HG03354 (cell line): ENCODE results near the gene GTF2I.
"Not testable (repeated sequence)": the region's sequence is repeated elsewhere in the genome, so short reads cannot be mapped to it uniquely, and the experiment has no call there.

Experiments
- ATAC-seq: cut with Tn5 transposase; IDR thresholded peaks from one replicate; pipeline ENCODE4 v1.9.1; 2021; ENCODE audit warnings: mild to moderate bottlenecking; ENCODE audit not compliant: unreplicated experiment, poor library complexity, severe bottlenecking

The GTF2I gene

GRCh38 chr7:74708569-74709275, 51.2 kb downstream of the GTF2I start:
- ATAC-seq = no peak

- no peak for ATAC-seq
Measured at GRCh38 chr7:74709880-74710671, 52.6 kb downstream of the GTF2I start.

GRCh38 chr7:74713567-74713966, 56.0 kb downstream of the GTF2I start:
- ATAC-seq = no peak

- ATAC-seq = no peak
Measured at GRCh38 chr7:74717889-74718288, 60.4 kb downstream of the GTF2I start.

GRCh38 chr7:74718336-74718735, 60.8 kb downstream of the GTF2I start:
- no peak for ATAC-seq

GRCh38 chr7:74722153-74722552, 64.6 kb downstream of the GTF2I start:
- ATAC-seq = no peak

DNA sequence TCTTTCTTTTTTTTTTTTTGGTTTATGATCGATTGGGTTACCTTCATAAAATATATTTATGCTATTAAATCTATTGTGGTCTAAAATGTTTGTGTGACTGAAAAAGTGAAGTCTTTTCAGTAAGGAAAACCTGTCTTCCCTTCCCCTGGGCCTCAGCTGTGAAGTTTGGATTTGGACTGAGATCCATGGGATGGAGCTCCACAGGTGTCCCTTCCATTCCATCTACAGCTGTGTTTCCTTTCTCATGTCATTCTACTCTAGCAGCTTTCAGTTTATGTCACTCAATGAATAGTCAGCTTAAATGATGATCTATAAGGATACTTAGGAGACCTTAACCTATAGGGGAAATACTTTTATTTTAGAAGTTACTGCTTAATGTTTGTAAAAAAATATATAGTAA, 68.3 kb downstream of the GTF2I start:
- no peak for ATAC-seq

DNA sequence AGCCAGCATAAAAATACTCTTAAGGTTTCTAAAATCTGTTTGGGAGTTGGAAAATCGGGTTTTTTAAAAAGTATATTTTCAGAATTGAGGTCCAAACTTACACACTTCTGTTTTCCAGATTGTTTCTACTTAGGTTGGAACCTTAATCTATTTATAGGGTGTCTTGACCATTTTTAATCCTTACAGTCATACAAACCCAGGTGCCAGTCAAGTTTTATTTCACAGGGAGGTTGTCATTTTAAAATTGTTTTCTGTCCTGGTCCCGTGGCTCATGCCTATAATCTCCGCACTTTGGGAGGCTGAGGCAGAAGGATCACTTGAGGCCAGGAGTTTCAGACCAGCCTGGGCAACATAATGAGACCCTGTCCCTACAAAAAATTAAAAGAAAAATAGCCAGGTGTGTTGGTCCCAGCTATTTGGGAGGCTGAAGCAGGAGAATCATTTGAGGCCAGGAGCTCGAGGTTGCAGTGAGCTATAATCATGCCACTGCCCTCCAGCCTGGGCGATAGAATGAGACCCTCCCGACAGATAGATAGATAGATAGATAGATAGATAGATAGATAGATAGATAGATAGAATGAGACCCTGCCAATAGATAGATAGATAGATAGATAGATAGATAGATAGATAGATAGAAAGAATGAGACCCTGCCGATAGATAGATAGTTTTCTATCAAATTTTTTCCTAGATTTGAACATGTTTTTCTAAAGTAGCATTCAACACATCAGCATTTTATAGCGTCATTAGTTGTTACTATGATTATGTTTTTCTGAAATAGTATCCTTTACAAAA, 69.0 kb downstream of the GTF2I start:
- no peak for ATAC-seq

DNA sequence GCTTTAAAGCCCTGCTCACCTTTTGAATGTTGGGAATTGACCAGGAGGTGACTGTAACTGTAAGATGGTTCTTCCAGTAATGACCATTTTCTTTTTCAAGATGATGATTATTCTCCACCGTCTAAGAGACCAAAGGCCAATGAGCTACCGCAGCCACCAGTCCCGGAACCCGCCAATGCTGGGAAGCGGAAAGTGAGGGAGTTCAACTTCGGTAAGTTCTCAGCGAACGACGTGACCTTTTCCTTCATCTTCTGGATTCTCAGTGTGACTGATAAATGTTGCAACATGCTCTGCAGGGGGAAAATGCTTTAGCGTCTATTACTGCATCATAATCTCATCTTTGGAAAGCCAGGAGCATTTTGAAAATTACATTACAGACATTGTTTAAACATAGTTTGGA, 71.2 kb downstream of the GTF2I start:
- ATAC-seq = not testable (repeated sequence)

DNA sequence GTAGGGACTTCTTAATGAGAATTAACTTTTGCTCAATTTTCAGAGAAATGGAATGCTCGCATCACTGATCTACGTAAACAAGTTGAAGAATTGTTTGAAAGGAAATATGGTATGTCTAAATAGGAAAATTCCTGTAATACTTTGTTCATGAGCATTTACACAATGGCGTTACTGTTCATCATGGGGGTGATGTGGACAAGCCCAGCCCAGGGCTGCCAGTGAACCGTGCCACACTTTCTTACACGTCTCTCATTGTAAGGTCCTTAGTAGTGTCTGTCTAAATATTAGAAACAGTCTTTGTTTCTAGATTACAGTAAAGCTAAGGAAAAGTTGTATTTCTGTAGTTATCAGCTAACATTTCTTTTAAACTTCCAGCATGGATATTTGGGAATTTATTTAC, 72.7 kb downstream of the GTF2I start:
- ATAC-seq = not testable (repeated sequence)

GRCh38 chr7:74739974-74740703, 82.6 kb downstream of the GTF2I start:
- ATAC-seq = not testable (repeated sequence)

DNA sequence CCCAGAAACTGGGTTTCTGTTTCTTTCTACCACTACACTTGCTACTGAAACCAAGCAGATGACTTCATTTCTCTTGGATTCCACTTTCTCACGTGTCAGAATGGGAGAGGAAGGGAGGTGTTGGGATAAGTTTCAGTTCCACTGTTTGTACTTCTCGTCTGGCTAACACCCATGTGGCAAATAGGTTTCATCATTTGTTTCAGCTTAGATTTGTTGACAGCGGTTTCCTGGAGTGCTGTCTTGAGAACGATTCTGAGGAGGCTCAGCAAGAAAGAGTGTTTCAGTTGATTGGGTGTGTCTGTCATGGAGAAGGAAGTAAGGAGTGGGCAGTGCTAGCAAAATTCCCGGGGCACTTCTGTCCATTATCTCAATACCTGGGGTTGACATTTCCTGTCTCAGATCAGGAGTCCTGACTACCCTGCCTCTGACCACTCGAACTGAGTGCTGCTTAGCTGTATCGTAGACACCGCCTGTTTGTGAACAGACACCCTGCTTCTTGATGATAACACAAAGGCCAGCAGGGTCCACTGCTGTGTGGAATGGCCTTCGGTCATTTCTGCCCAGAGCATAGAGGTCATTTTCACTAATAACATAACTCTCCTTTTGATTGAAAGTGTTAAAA, 86.5 kb downstream of the GTF2I start:
- not testable (repeated sequence) for ATAC-seq

DNA sequence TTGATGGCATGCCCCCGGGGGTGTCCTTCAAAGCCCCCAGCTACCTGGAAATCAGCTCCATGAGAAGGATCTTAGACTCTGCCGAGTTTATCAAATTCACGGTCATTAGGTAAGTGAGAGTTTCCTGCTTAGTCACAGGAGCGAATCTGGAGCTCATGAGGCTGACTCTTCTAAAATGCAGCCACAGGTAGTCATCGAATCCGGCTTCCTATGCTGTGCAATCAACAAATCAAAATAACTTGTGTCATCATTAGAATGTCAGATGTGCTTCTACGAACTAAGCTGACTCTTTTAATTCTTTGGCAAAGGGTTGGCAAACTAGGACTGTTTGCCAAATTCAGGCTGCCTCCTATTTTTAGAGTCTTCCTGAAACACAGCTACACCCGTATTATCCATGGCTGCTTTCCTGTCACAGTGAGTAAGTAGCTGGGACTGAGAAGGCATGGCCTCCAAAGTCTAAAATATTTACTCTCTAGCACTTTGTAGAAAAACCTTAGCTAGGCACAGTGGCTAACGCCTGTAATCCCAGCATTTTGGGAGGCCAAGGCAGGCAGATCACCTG, 96.5 kb downstream of the GTF2I start:
- ATAC-seq = not testable (repeated sequence)

- not testable (repeated sequence) for ATAC-seq
Measured at GRCh38 chr7:74756673-74757072, 99.2 kb downstream of the GTF2I start.

DNA sequence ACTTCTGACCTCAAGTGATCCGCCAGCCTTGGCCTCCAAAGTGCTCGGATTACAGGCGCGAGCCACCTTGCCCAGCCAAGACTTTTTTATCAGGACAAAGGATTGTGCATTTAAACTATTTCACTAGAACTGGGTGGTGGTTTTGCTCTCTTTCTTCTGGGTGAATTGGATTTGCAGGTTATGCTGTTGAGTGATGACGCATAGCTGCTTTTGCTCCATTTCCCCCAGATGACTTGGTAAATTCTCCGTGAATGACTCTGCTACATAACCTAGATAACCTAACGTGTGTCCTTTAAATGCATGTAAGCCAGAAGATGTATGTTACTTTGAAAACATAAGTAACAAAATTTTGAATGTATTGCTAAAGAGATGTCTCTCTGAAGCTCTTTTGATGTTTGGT, 100.8 kb downstream of the GTF2I start:
- ATAC-seq = not testable (repeated sequence)

DNA sequence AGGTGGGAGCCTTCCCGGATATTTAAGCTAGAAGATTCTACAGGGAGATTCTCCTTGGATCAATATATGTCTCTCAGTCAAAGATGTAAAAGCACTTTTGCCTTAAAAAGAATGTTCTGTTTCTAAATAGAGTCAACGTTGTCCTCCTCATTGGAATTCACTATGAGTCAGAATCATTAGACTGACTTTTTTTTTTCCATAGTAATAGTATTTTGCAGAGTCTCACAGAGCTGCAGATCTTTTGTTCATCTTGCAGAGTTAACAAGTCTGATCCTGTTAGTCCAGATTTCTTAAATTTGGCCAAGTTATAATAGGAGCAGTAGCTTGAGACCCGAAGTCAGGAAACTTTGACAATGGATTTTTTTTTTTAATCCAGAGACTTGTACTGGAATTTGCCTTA, 101.5 kb downstream of the GTF2I start:
- ATAC-seq = not testable (repeated sequence)

DNA sequence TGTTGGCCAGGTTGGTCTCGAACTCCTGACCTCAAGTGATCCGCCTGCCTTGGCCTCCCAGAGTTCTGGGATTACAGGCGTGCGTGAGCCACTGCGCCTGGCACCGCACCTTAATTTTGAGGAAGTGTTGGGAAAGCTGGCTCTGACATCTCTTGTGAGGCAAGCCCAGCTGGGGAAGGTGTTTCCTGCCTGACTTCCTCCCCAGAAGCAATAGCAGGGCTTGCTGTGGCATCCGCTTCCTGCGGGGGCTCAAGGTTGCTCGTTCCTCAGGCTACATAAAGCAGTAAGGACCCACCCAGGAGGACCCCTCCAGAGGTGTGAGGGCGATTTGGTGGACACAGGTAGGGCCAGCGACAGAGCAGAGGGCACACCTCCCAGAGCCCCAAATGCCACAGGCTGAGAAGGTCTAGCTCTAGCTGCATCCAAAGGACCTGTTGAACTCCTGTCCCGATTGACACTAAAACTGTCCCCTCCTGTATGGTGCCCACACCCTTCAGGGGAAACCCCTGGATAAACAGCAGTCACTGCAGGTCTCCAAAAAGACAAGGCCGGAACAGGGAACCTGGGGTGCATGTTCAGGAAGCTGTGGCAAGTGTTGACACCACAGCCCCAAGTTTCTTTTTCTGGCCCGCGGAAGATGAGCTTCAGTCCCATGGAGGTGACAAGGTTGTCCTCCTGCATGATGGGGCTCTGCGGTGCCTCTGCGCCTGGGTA, 107.8 kb downstream of the GTF2I start:
- ATAC-seq = not testable (repeated sequence)

DNA sequence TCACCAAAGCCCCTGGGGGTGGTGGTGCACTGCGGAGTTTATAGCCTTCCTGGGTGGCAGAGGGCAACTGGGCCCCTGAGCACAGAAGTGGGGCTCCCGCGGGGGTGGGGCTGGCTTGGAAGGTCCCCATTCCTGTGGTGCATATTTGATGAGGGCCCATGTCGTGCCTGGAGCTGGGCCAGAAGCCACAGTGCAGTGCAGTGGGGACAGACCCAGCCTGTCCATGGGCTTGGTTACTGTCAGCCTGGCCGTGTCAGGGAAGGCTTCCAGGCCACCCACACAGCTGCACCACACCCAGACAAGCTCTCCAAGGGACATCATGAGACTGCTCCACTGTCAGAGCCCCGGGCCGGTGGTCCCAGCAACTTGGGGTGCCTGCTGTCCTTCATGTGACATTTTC, 109.0 kb downstream of the GTF2I start:
- ATAC-seq = not testable (repeated sequence)
